HEK293 (cell line): ENCODE results near the gene PLD6.
A peak's percentile ranks its signal among the peaks of the same experiment; 100 is the strongest.

Experiments used
- YY2 ChIP-seq: fragments of 450-650 bp; formaldehyde crosslinking; IDR thresholded peaks from 2 replicates; pipeline ENCODE4 v1.5.1; 2016; ENCODE audit warnings: missing biosample characterization, missing genetic modification characterization
- ZNF549 ChIP-seq: fragments of 450-650 bp; IDR thresholded peaks from 2 replicates; pipeline ENCODE4 v1.5.1; 2018; ENCODE audit warnings: missing biosample characterization, missing genetic modification characterization, mild to moderate bottlenecking, inconsistent platforms, moderate library complexity
- ZNF792 ChIP-seq: fragments of 450-650 bp; formaldehyde crosslinking; IDR thresholded peaks from 2 replicates; pipeline ENCODE4 v1.5.1; 2016; ENCODE audit warnings: missing biosample characterization, missing genetic modification characterization
- TF ChIP-seq, protein P1 (sequence below): sonication (generic); formaldehyde crosslinking; IDR thresholded peaks from 2 replicates; pipeline ENCODE4 v1.8.1; 2022; ENCODE audit warnings: mild to moderate bottlenecking, moderate library complexity, missing genetic modification reagents
- TF ChIP-seq, protein P2 (sequence below): fragments of 450-650 bp; formaldehyde crosslinking; IDR thresholded peaks from 2 replicates; pipeline ENCODE4 v1.5.1; 2016; ENCODE audit warnings: missing biosample characterization, missing genetic modification characterization

DNA sequence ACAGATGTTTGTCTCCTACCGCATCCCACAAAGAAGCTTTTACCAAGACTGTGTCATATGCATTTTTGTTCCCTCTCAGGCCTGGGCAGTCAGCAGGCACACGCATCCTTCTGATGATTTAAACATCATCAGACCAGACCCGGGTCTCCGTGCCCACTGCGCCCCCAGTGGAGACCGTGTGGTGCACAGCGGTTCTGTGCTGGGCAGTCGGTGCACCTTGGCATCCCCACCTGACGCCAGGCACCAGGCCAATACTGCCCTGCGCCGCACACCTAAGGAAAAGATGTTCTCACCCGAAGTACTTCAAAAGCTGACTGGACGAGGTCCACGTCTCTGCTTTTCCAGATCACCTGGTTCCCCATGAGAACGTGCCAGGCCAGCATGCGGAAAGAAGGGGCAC lies 10.6 kb upstream of the PLD6 start:
- TF ChIP-seq YY2 (tag by site-specific recombination), result no peak
- TF ChIP-seq, protein P1, sequence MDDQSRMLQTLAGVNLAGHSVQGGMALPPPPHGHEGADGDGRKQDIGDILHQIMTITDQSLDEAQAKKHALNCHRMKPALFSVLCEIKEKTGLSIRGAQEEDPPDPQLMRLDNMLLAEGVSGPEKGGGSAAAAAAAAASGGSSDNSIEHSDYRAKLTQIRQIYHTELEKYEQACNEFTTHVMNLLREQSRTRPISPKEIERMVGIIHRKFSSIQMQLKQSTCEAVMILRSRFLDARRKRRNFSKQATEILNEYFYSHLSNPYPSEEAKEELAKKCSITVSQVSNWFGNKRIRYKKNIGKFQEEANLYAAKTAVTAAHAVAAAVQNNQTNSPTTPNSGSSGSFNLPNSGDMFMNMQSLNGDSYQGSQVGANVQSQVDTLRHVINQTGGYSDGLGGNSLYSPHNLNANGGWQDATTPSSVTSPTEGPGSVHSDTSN (CRISPR knock-in tag), result no peak
- no peak for TF ChIP-seq ZNF792 (tag by site-specific recombination)
- TF ChIP-seq, protein P2, sequence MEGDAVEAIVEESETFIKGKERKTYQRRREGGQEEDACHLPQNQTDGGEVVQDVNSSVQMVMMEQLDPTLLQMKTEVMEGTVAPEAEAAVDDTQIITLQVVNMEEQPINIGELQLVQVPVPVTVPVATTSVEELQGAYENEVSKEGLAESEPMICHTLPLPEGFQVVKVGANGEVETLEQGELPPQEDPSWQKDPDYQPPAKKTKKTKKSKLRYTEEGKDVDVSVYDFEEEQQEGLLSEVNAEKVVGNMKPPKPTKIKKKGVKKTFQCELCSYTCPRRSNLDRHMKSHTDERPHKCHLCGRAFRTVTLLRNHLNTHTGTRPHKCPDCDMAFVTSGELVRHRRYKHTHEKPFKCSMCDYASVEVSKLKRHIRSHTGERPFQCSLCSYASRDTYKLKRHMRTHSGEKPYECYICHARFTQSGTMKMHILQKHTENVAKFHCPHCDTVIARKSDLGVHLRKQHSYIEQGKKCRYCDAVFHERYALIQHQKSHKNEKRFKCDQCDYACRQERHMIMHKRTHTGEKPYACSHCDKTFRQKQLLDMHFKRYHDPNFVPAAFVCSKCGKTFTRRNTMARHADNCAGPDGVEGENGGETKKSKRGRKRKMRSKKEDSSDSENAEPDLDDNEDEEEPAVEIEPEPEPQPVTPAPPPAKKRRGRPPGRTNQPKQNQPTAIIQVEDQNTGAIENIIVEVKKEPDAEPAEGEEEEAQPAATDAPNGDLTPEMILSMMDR (tag by site-specific recombination), result peak; percentile 34; the same call in 1 of the 2 replicates
- no peak for TF ChIP-seq ZNF549 (tag by site-specific recombination)
